ENCODE results near the gene CPNE7. TPM values are rescaled to one million over a fixed set of nuclear protein-coding genes. Genes with fewer than 3 reads are reported as not detected.
A peak's percentile ranks its signal among the peaks of the same experiment; 100 is the strongest.

Gene CPNE7
- polyA plus RNA-seq, 3 donors: not detected

GRCh38 chr16:89536886-89537548 lies 38.5 kb upstream of the CPNE7 start:
- intact Hi-C loops (cut with micrococcal nuclease): no loop called here
- Histone ChIP-seq H3K4me2 (replicated peaks; ENCODE audit: extremely low read depth, low read length, poor library complexity, severe bottlenecking) (no peak overlapping the region), H3K79me2 (ENCODE audit: insufficient read depth, low read length) (no peaks in the 10 kb centered on the region), H3K27ac (ENCODE audit: low read depth in 1 of 2, low read length in 2 of 2) (no peak overlapping the region), H4K20me1 (ENCODE audit: insufficient read depth, low read length) (peaks cover 16% of the 10 kb centered on the region), H3K9ac (ENCODE audit: insufficient read depth, low read length, poor library complexity, severe bottlenecking) (no peak overlapping the region), H3K27me3 (ENCODE audit: control insufficient read depth in 2 of 2, insufficient read depth in 2 of 2, low read length in 2 of 2) (no peaks in the 10 kb centered on the region), H3K36me3 (replicated peaks in 1 of 2; ENCODE audit: control insufficient read depth in 1 of 2, insufficient read depth in 2 of 2, low read length in 2 of 2) (peaks cover 45 to 72% of the 10 kb centered on the region in 2 donors), H2AFZ (ENCODE audit: insufficient read depth, low read depth, low read length, poor library complexity, severe bottlenecking) (no peak overlapping the region), H3K4me1 (ENCODE audit: control insufficient read depth in 1 of 2, insufficient read depth in 2 of 2, low read length in 2 of 2) (peaks cover 23 to 27% of the 10 kb centered on the region in 2 donors), H3K9me3 (replicated peaks in 1 of 2; ENCODE audit: control insufficient read depth in 1 of 2, insufficient read depth in 1 of 2, low read length in 2 of 2) (no peaks in the 10 kb centered on the region), H3K4me3 (replicated peaks in 1 of 3; ENCODE audit: low read depth in 2 of 3, low read length in 3 of 3) (no peak overlapping the region)
- TF ChIP-seq CTCF (IDR thresholded peaks at IDR 0.05): no peak
- WGBS (ENCODE audit: insufficient coverage): 94% methylated on average over 35 of the region's 36 CpGs
- peaks cover 48 to 74% of the 10 kb centered on the region in 2 donors for H3K36me3 Mint-ChIP-seq
- no peak overlapping the region for H3K27ac Mint-ChIP-seq
- H3K4me1 Mint-ChIP-seq: peaks cover 23% of the 10 kb centered on the region
- peaks cover 0 to 1% (median 0%) of the 10 kb centered on the region in 3 donors for H3K27me3 Mint-ChIP-seq (ENCODE audit: low read depth in 3 of 3)
- no peak overlapping the region for H3K4me3 Mint-ChIP-seq
- H3K9me3 Mint-ChIP-seq: peaks cover 0 to 2% (median 0%) of the 10 kb centered on the region in 7 donors
- DNase-seq: no peak

- peak overlapping the region in 1 of 7 donors; percentile 18 for H3K27ac Mint-ChIP-seq
- no peak for DNase-seq
- Histone ChIP-seq H3K27ac (ENCODE audit: low read depth in 1 of 2, low read length in 2 of 2) (no peak overlapping the region), H3K4me3 (replicated peaks in 1 of 3; ENCODE audit: low read depth in 2 of 3, low read length in 3 of 3) (no peak overlapping the region), H3K9ac (ENCODE audit: insufficient read depth, low read length, poor library complexity, severe bottlenecking) (no peak overlapping the region), H3K27me3 (ENCODE audit: control insufficient read depth in 2 of 2, insufficient read depth in 2 of 2, low read length in 2 of 2) (no peaks in the 10 kb centered on the region), H3K79me2 (ENCODE audit: insufficient read depth, low read length) (no peaks in the 10 kb centered on the region), H2AFZ (ENCODE audit: insufficient read depth, low read depth, low read length, poor library complexity, severe bottlenecking) (no peak overlapping the region), H4K20me1 (ENCODE audit: insufficient read depth, low read length) (peaks cover 16% of the 10 kb centered on the region), H3K9me3 (replicated peaks in 1 of 2; ENCODE audit: control insufficient read depth in 1 of 2, insufficient read depth in 1 of 2, low read length in 2 of 2) (no peaks in the 10 kb centered on the region), H3K4me1 (ENCODE audit: control insufficient read depth in 1 of 2, insufficient read depth in 2 of 2, low read length in 2 of 2) (peaks cover 23 to 27% of the 10 kb centered on the region in 2 donors), H3K36me3 (replicated peaks in 1 of 2; ENCODE audit: control insufficient read depth in 1 of 2, insufficient read depth in 2 of 2, low read length in 2 of 2) (peaks cover 40 to 67% of the 10 kb centered on the region in 2 donors), H3K4me2 (replicated peaks; ENCODE audit: extremely low read depth, low read length, poor library complexity, severe bottlenecking) (no peak overlapping the region)
- H3K27me3 Mint-ChIP-seq (ENCODE audit: low read depth in 3 of 3): peaks cover 0 to 1% (median 0%) of the 10 kb centered on the region in 3 donors
- intact Hi-C loops (cut with micrococcal nuclease): no loop called here
- H3K9me3 Mint-ChIP-seq: peaks cover 0 to 2% (median 0%) of the 10 kb centered on the region in 7 donors
- WGBS (ENCODE audit: insufficient coverage): 100% methylated on average over 5 of the region's 7 CpGs
- no peak overlapping the region for H3K4me3 Mint-ChIP-seq
- H3K36me3 Mint-ChIP-seq: peaks cover 48 to 69% of the 10 kb centered on the region in 2 donors
- H3K4me1 Mint-ChIP-seq: peaks cover 23% of the 10 kb centered on the region
- TF ChIP-seq CTCF (IDR thresholded peaks at IDR 0.05): no peak
These were observed 38.0 kb upstream of the CPNE7 start for GRCh38 chr16:89537549-89537925.
